Middle frontal gyrus (tissue), 1 donor: ENCODE measurements around the gene CMBL.
"Not testable (repeated sequence)": the region's sequence is repeated elsewhere in the genome, so short reads cannot be mapped to it uniquely, and the experiment has no call there.

Experiments
- DNase-seq: peaks from one replicate; pipeline ENCODE4 v3.0.0-alpha.2; 2015; ENCODE audit warnings: low spot score; ENCODE audit errors: extremely low spot score

Gene CMBL

DNA sequence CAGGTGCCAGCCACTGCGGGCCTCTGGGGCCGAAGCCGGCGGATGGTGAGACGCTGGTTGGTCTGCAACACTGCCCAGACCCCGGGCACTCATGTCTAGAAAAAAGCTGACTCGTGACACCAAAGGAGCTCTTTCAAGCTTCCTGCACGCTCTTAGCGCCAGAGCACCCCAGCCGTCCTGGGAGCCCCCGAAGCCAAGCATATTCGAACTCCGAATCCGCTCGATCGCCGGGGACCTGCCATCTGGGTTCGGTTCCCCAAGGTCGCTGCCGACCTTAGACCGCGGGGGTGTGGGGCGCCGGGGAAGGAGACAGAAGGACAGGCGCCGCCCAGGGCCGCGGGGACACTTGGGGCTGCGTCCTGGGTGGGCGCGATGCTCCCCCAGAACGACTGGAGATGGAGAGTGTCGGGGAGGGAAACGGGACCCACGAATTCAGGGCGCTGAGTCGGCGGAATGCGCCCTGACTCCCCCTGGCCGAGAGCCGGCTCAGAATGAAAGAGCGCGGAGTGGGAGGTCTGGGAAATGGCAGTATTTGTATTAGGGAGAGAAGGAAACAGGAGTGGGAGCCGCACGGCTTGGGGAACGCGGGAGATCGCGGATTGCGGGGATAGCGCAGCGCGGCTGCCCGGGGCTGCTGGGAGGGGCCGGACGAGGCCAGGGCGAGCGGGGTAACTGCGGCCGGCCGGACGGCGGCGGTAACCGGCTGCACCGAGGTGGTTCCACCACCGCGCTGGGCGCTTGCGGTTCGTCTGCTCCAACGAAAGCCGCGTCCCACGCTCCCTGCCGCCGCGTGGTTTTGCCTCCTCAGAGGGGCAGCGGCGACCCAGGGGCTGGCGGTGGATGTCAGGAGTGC is 25.7 kb upstream of the CMBL start:
- no peak for DNase-seq

GRCh38 chr5:10332301-10332700 is 24.6 kb upstream of the CMBL start:
- DNase-seq = no peak

- DNase-seq = no peak
These were observed 23.7 kb upstream of the CMBL start for GRCh38 chr5:10331341-10331796.

- DNase-seq = no peak
These were observed 23.0 kb upstream of the CMBL start for GRCh38 chr5:10330511-10331230.

DNA sequence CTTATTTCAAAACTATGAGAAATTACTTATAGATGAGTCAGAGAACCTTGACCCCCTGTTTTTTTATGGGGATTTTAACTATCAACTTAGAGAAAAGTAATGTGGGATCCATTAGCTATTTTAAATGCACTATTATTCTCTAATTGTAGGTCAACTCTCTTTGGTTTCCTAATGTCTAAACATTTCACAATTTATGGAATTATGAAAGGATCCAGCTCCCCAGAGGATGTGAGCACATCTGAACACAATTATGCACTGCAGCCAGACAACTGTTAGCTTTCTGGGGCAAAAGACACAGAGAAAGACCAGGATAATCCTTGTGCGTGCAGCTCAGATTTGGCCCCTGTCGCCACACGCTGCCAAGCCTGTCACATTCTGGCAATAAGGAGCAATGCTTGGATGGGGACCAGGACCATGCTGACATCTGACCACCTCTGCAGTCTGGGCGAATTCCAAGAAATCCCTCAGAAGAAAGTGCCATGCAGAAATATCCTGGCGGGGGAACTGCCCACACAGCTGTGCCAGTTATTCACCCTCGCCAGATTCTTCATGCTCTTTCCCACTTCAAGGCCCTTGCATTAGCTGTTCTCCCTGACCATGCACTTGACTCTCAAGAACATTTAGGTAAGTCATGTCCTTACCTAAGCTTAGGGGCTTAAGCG is 22.2 kb upstream of the CMBL start:
- DNase-seq = no peak

DNA sequence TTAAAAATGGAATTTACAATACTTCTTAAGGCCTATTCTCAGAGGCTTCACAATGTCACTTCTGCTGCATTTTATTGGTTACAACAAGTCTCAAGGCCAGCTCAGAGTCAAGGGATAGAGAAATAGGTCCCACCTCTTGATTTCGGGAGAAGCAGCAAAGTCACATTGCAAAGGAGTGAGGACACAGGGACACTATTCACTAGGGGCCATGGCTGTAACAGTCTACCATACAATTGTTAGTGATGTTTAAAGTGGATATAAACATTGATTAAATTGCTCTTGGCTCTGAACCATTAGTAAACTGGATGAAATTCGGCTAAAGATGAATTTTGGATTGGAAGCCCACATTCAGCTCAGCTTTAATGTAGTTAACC is 21.7 kb upstream of the CMBL start:
- no peak for DNase-seq

DNA sequence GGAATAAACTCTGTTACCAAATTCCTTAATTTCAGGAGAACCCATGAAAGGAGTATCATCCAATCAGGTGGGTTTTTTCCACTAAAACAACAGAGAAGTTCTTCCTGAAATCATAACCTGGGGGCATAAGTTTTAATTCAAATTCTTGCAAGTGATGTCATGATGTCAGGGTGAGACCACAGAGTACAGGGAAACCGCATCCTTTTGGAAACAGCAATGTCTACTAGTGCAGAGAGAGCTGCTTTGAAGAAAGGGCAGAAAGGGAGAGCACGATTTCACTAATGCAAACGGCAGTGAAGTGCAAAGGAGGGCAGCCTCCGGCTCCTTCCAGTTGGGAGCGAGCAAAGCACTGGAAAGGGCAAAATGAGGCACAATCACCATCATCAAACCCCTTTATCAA is 20.6 kb upstream of the CMBL start:
- no peak for DNase-seq

DNA sequence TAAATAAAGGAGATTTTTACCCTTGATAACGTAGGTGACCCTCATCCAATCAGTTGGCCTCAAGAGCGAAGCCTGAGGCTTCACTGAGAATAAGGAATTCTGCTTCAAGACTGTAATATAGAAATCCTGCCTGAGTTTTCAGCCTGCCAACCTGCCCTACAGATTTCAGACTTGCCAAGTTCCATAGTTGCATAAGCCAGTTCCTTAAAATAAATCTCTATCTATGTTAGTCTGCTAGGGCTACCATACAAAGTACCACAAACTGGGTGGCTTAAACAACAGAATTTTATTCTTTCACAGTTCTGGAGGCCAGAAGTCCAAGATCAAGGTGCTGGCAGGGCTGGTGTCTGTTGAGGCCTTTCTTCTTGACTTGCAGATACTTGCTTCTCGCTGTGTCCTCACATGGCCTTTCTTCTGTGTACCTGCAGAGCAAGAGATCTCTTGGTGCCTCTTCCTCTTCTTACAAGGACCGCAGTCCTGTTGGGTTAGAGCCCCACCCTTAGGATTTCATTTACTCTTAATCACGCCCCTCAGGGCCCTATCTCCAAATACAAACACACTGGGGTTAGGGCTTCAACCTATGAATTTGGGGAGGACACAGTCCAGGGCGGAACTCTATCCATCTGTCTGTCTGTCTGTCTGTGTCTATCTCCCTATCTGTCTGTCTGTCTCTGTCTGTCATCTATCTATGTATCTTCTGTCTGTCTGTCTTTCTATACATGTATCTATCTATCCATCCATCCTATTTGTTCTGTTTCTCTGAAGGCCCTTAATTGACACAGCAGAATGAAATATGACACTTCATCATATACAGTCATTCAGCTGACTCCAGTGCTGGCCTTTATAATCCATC is 17.0 kb upstream of the CMBL start:
- no peak for DNase-seq

DNA sequence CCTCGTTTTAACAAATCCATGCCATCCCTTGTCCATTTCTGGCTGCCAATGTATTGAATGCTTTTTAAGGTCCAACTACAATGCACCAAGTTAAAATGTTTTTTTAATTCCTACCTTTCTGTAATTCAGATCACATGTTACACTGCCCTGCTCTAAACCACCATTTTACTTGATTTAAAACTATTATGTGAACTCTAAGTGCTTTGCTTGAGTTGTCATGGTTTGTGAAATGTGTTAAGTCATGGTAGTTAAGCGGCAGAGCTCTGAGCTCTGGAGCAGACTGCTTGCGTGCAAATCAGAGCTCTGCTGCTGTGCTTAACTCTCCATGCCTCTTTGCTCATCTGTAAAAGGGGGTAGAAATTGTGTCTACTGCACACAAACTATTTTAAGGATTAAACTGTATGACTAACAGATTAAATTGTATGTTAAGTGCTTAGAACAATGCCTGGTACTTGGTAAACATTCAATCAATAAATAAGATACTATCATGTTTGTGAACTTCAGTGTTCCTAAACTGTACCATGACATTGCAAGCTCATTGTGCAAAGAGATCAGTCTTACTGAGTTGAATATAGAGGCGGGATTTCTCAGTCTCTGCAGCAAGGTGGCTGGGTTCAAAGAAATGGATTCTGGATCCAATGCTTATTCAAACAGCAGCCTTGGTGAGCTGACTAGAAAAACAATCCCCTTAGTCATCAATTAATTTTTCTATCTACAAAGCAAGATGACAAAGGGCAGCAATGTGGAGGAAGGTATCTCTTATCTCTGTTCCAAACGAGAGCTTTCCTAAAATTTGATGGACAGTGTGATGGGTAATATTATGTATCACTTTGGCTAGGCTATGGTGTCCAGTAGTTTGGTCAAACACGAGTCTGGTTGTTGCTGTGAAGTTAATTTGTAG is 16.1 kb upstream of the CMBL start:
- no peak for DNase-seq

GRCh38 chr5:10321882-10322281 is 14.2 kb upstream of the CMBL start:
- no peak for DNase-seq

DNA sequence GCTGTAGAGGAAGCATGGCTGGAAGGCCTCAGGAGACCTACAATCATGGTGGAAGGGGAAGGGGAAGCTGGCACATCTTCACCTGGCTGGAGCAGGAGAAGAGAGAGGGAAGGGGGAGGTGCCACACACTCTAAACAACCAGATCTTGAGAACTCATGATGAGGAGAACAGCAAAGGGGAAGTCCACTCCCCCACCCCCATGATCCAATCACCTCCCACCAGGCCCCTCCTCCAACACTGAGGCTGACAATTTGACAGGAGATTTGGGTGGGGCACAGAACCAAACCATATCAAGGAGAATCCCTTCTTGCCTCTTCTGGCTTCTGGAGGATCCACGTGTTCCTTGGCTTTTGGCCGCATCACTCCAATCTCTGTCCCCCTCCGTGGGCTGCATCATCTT is 13.1 kb upstream of the CMBL start:
- DNase-seq = no peak

DNA sequence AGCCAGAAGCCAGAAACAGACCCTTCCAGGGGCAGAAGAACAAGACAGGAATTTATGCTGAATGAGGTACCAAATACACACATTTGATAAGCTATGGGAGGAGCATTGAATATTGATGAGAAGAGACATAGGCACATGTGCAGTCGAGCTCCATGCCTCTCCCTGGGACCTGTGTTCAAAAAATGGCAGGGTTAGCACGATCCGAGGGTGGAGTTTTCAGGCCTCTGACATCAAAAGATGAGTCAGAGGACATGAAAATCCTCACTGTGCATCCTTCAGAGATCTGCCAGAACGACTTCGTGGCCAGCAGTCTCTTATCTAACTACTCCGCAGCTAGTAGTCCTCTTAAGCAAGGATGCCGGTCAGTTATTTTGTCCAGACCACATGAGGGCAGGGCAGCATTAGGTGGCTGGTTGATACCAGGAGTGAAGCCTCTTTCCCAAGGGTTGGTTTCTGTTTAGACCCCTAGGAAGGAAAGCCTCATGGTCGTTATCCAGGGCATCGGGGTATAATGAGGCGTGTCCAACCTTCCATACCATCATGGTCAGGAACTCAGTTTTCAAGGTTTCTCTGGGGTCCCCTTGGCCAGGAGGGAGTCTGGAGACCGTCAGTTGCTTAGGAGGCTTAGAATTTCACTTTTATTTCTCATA is 11.6 kb upstream of the CMBL start:
- no peak for DNase-seq

GRCh38 chr5:10317825-10318682 is 10.4 kb upstream of the CMBL start:
- DNase-seq = no peak

- no peak for DNase-seq
These were observed 8.3 kb upstream of the CMBL start for GRCh38 chr5:10315824-10316509.

- no peak for DNase-seq
These were observed 7.5 kb upstream of the CMBL start for GRCh38 chr5:10315201-10315600.

GRCh38 chr5:10311595-10312425 is 4.1 kb upstream of the CMBL start:
- DNase-seq = no peak

DNA sequence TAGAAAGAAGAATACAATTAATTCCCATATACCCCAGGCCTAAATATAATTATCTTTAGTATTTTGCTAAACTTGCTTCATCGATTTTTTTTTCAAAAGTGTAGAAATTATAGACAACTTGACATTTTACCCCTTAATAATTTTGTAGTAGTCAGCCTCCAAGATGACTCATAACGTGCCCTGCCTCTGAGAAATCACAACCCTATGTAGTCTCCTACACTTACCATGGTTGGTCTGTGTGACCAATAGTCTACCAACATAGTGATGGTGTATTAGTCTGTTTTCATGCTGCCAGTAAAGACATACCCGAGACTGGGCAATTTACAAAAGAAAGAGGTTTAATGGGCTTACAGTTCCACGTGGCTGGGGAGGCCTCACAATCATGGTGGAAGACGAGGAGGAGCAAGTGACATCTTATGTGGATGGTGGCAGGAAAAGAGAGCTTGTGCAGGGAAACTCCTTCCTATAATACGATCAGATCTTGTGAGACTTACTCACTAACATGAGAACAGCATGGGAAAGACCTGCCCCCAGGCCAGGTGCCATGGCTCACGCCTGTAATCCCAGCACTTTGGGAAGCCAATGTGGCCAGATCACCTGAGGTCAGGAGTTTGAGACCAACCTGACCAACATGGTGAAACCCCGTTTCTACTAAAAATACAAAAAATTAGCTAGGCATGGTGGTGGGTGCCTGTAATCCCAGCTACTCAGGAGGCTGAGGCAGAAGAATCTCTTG is 3.3 kb upstream of the CMBL start:
- not testable (repeated sequence) for DNase-seq
